Kidney tubule cell (primary cell): ENCODE results near the gene NRARP.

ENCODE experiments used
- DNase-seq: peaks from one replicate; pipeline ENCODE4 v3.0.0-alpha.2; 2018; ENCODE audit warnings: low spot score

Gene NRARP

GRCh38 chr9:137310189-137311052, 8.3 kb upstream of the NRARP start:
- no peak for DNase-seq

- DNase-seq: no peak
Measured at GRCh38 chr9:137309368-137310188, 7.5 kb upstream of the NRARP start.

GRCh38 chr9:137308057-137308619, 6.1 kb upstream of the NRARP start:
- no peak for DNase-seq

GRCh38 chr9:137307255-137308056, 5.4 kb upstream of the NRARP start:
- no peak for DNase-seq

GRCh38 chr9:137306850-137307254, 4.8 kb upstream of the NRARP start:
- no peak for DNase-seq

GRCh38 chr9:137306066-137306849, 4.2 kb upstream of the NRARP start:
- DNase-seq: no peak

GRCh38 chr9:137305798-137306065, 3.7 kb upstream of the NRARP start:
- DNase-seq: no peak

- DNase-seq: peak; percentile 71
Measured at GRCh38 chr9:137305060-137305797, 3.2 kb upstream of the NRARP start.

GRCh38 chr9:137304383-137305059, 2.5 kb upstream of the NRARP start:
- DNase-seq: no peak

GRCh38 chr9:137303893-137304382, 1.9 kb upstream of the NRARP start:
- no peak for DNase-seq

- no peak for DNase-seq
Measured at GRCh38 chr9:137303151-137303892, 1.3 kb upstream of the NRARP start.

- peak; percentile 83 for DNase-seq
Measured at GRCh38 chr9:137302449-137303150, 529 bp upstream of the NRARP start.

- DNase-seq: peak; percentile 50
Measured at GRCh38 chr9:137301081-137301947, 757 bp downstream of the NRARP start.

GRCh38 chr9:137300567-137301080, 1.4 kb downstream of the NRARP start:
- DNase-seq: no peak

- no peak for DNase-seq
Measured at GRCh38 chr9:137299938-137300337, 2.1 kb downstream of the NRARP start.

- no peak for DNase-seq
Measured at GRCh38 chr9:137299203-137299565, 2.9 kb downstream of the NRARP start.
